ENCODE measurements around the gene PLEKHM2.

PLEKHM2 gene

GRCh38 chr1:15740924-15741850 is 57.1 kb downstream of the PLEKHM2 start:
- DNase-seq: peak; percentile 88

DNA sequence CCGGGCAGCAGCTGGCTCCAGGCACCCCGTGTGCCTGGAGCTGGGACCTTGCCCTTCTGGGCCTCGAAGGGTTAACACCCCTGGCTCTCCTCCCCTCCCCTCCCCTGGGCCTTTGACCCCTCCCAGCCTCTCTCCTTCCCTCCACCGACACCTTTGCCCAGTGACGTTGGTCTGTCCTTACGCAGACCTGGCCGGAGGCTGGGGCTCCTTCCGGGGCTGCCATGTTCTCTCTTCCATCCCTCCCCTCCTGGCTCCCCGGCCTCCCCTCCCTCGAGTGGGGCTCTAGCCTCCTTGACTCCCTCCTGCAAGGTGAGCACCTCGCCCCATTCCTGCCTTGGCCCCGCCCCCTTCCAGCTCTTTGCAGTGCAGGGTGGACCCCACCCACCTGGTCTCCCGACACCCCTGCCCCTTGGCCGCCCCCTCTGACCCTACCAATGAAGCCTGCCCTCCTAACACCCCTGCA is 58.2 kb downstream of the PLEKHM2 start, which contains the start of gene TMEM82:
Gene TMEM82 (plus strand): TSS at position 161 of the 463 bp plus-strand sequence. CDS start 61 bp downstream, at position 222.
- DNase-seq: no peak

GRCh38 chr1:15744122-15744679 is 60.1 kb downstream of the PLEKHM2 start:
- no peak for DNase-seq

DNA sequence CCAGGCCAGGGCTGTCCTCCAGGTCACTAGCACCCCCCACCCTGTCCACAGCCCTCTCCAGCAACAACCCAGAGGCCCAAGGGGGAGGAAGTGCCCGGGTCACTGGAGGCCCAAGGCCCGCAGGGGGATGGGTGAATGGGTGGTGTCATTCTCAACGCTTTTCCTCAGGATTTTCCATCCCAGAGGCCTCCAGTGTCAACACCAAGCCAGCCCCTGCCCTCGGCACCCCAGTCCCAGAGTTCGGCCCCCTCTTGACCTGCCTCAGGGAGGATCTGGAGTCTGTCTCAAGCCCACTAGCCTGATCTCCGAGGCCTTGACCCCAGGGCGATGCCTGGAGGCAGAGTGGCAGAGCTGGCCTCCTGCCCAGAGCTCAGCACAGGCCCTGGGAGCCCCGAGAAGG is 63.3 kb downstream of the PLEKHM2 start:
- no peak for DNase-seq

GRCh38 chr1:15748264-15748663 is 64.1 kb downstream of the PLEKHM2 start:
- no peak for DNase-seq

GRCh38 chr1:15748690-15749398 is 64.7 kb downstream of the PLEKHM2 start:
- DNase-seq: no peak

GRCh38 chr1:15749399-15750291 is 65.5 kb downstream of the PLEKHM2 start:
- no peak for DNase-seq

- no peak for DNase-seq
These were observed 66.8 kb downstream of the PLEKHM2 start for GRCh38 chr1:15750924-15751323.

- no peak for DNase-seq
These were observed 67.6 kb downstream of the PLEKHM2 start for GRCh38 chr1:15751717-15752116.

DNA sequence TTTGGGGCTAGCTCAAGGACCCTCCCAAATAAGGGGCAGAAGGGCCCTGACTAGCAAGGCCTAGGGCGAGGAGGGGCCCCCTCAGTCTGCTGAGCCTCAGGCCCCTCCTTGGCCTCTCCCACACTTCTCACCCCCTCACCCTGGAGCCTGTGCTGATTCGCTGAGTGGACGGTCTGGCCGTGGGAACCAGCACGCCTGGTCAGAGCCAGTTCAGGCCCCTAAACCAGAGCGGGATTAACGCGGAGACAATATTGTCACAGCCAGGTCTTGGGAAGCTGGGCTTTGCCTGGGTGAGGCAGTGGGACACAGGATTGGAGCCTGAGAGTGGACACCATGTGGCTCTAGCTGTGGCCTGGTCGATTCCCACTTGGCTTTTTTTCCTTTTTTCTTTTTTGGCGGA is 69.7 kb downstream of the PLEKHM2 start:
- no peak for DNase-seq

GRCh38 chr1:15755021-15755645 is 71.0 kb downstream of the PLEKHM2 start:
- DNase-seq: no peak

DNA sequence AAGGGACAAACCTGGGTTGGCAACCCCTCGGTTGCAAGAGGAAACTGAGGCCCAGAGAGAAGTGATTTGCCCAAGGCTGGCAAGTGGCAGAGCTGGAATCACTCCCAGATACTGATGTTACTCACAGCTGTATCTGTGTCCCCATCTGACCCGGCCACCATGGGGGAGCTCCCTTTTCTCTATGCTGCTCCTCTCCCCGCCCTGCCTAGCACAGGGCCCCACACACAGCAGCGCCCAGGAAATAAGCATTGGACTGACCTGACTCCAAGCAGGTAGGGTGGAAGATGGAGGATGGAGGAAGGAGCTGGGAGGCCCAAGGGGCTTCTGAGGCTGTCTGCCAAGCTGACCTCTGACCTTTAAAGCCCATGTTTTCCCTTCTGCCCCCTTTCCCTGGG is 71.5 kb downstream of the PLEKHM2 start:
- no peak for DNase-seq

GRCh38 chr1:15756143-15757015 is 72.3 kb downstream of the PLEKHM2 start:
- DNase-seq: peak; percentile 49

DNA sequence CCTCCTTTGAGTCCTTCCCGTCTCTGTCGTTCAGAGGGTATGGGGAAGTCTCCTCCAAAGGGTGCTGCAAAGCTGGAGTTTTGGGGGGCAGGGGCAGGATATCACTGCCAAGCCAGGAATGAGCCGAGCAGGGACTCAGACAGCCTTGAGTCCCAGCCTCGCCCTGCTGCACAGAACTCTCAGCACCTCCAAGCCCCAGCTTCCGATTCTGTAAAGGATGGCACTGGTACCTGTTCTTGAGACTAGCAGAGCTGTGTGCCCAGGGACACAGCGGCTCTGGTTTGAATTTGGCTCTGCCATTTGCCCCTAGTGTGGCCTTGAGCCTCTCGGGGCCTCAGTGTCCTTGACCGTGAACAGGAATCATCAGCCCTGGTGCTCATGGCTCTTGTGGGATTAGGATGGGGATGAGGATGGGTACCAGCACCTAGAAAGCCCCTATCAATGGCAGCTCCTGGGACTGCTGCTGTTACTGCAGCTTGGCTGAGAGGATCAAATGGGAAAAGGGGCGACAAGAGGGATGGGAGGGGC is 73.0 kb downstream of the PLEKHM2 start:
- DNase-seq: no peak

DNA sequence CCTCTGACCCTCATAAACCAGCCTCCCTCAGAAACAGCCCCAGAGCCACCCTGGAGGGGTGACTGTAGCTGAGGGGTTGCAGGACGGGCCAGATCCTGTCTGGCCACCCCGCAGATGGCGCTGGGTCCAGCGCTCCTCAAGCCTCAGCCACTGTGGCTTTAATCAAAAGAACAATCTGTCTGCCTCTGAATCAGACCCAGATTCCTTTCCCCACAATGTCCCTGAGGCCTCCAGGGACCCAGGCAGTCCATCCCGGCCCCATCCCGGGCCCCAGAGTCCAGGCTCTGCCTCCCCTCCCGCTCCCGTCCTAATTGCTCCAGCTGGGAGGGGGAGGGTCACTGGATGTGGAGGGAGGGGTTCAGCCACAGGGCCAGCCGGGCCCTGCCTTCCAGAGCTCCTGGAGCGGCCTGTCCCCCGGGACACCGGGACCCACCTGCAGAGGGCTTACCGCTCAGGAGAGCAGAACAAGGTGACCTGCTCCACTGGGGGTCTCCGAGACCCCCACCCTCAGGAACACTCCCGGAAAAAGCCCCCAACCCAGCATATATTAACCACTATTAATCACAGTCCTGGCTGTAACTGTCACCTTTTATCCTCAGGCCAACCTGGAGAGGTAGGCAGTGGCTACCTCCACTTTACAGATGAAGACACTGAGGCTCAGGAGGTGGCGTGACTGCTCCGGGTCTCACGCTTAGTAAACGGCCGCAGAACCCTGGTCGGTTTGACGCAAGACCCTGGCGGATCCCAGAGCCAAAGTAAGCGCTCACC is 73.6 kb downstream of the PLEKHM2 start:
- DNase-seq: no peak

GRCh38 chr1:15758343-15758931 is 74.3 kb downstream of the PLEKHM2 start, which contains the start of gene FBLIM1:
Gene FBLIM1 (plus strand): TSS chr1:15758795. CDS start chr1:15764984, 6,189 bp downstream.
- peak; percentile 19 for DNase-seq

- no peak for DNase-seq
These were observed 75.0 kb downstream of the PLEKHM2 start for GRCh38 chr1:15758953-15759661.

- DNase-seq: no peak
These were observed 76.5 kb downstream of the PLEKHM2 start for GRCh38 chr1:15760520-15761211.
